WTC11 (cell line): ENCODE data around the gene AFAP1L1. TPM values are rescaled to one million over a fixed set of nuclear protein-coding genes. Genes with fewer than 3 reads are reported as not detected.

ENCODE experiments used
- ATAC-seq: fragments of 200-7000 bp; cut with Tn5 transposase; 2 replicates; pipeline ENCODE4 v1.10.0; 2021; ENCODE audit warnings: mild to moderate bottlenecking, moderate library complexity
- CTCF ChIA-PET: fragments of 300-600 bp; sonication (Branson Sonifier 250); formaldehyde crosslinking; loops from one replicate; lab custom pipeline; 2021; ENCODE audit warnings: antibody characterized with exemption; lab: Charles Lee
- POLR2A ChIA-PET: fragments of 350-600 bp; sonication (Branson Sonifier 250); formaldehyde crosslinking; loops from one replicate; lab custom pipeline; 2021; ENCODE audit warnings: antibody characterized with exemption; lab: Charles Lee
- DNase-seq: peaks from one replicate; pipeline ENCODE4 v3.0.0; 2021; ENCODE audit warnings: low spot score
- H3K27ac Mint-ChIP-seq: 2 replicates; pipeline ENCODE4 v1.8.0; 2021; ENCODE audit warnings: mixed read lengths
- H3K27me3 Mint-ChIP-seq: 2 replicates; pipeline ENCODE4 v1.8.0; 2021; ENCODE audit warnings: low read depth, mild to moderate bottlenecking, moderate library complexity, mixed read lengths
- H3K36me3 Mint-ChIP-seq: 2 replicates; pipeline ENCODE4 v1.8.0; 2021; ENCODE audit warnings: mixed read lengths
- H3K4me1 Mint-ChIP-seq: 2 replicates; pipeline ENCODE4 v1.8.0; 2022; ENCODE audit warnings: mixed read lengths
- H3K4me3 Mint-ChIP-seq: 2 replicates; pipeline ENCODE4 v1.8.0; 2021; ENCODE audit warnings: mild to moderate bottlenecking, moderate library complexity, mixed read lengths
- H3K9me3 Mint-ChIP-seq: 2 replicates; pipeline ENCODE4 v1.8.0; 2021; ENCODE audit warnings: mixed read lengths
- ATF6 ChIP-seq: sonication (generic); formaldehyde crosslinking; IDR thresholded peaks from 2 replicates; pipeline ENCODE4 v1.8.1; 2023; ENCODE audit warnings: mild to moderate bottlenecking, missing genetic modification reagents
- CBFB ChIP-seq: sonication (generic); formaldehyde crosslinking; IDR thresholded peaks from 2 replicates; pipeline ENCODE4 v1.8.1; 2022; ENCODE audit warnings: mild to moderate bottlenecking, low read depth, missing genetic modification reagents
- CREB1 ChIP-seq: sonication (generic); formaldehyde crosslinking; IDR thresholded peaks from 2 replicates; pipeline ENCODE4 v1.8.0; 2023; ENCODE audit warnings: mild to moderate bottlenecking, missing genetic modification reagents
- ESRRA ChIP-seq: sonication (generic); formaldehyde crosslinking; IDR thresholded peaks from 2 replicates; pipeline ENCODE4 v1.8.1; 2022; ENCODE audit warnings: mild to moderate bottlenecking, missing genetic modification reagents, borderline replicate concordance
- ETV6 ChIP-seq: sonication (generic); formaldehyde crosslinking; IDR thresholded peaks from 2 replicates; pipeline ENCODE4 v1.8.1; 2022; ENCODE audit warnings: mild to moderate bottlenecking, missing genetic modification reagents
- GABPB1 ChIP-seq: sonication (generic); formaldehyde crosslinking; IDR thresholded peaks from 2 replicates; pipeline ENCODE4 v1.8.1; 2023; ENCODE audit warnings: mild to moderate bottlenecking, missing genetic modification reagents
- GRHL2 ChIP-seq: fragments of 250-450 bp; sonication (Bioruptor Pico); IDR thresholded peaks from 2 replicates; pipeline ENCODE4 v1.8.0; 2022; ENCODE audit warnings: mild to moderate bottlenecking, moderate library complexity; ENCODE audit not compliant: insufficient replicate concordance, severe bottlenecking
- GTF2I ChIP-seq: fragments of 250-450 bp; sonication (Bioruptor Pico); conservative IDR thresholded peaks from 2 replicates; pipeline ENCODE4 v1.4.0; 2021; ENCODE audit warnings: mild to moderate bottlenecking
- JUN ChIP-seq: sonication (generic); formaldehyde crosslinking; IDR thresholded peaks from 2 replicates; pipeline ENCODE4 v1.8.0; 2023; ENCODE audit warnings: mild to moderate bottlenecking, missing genetic modification reagents
- MXD4 ChIP-seq: fragments of 250-450 bp; sonication (Bioruptor Pico); IDR thresholded peaks from 2 replicates; pipeline ENCODE4 v1.8.0; 2021; ENCODE audit warnings: mild to moderate bottlenecking, moderate library complexity, borderline replicate concordance
- NFE2L1 ChIP-seq: sonication (generic); formaldehyde crosslinking; IDR thresholded peaks from 2 replicates; pipeline ENCODE4 v1.8.1; 2023; ENCODE audit warnings: missing genetic modification reagents
- PREB ChIP-seq: sonication (generic); formaldehyde crosslinking; IDR thresholded peaks from 2 replicates; pipeline ENCODE4 v1.8.1; 2022; ENCODE audit warnings: mild to moderate bottlenecking, missing genetic modification reagents, moderate library complexity, borderline replicate concordance
- PRRX2 ChIP-seq: fragments of 250-450 bp; sonication (Bioruptor Pico); IDR thresholded peaks from 2 replicates; pipeline ENCODE4 v1.8.0; 2021; ENCODE audit warnings: mild to moderate bottlenecking
- TCF7 ChIP-seq: sonication (generic); formaldehyde crosslinking; IDR thresholded peaks from 2 replicates; pipeline ENCODE4 v1.8.0; 2022; ENCODE audit warnings: mild to moderate bottlenecking, low read depth, missing genetic modification reagents, moderate library complexity
- TEAD1 ChIP-seq: sonication (generic); formaldehyde crosslinking; IDR thresholded peaks from 2 replicates; pipeline ENCODE4 v1.8.0; 2022; ENCODE audit warnings: mild to moderate bottlenecking, missing genetic modification reagents
- TEAD4 ChIP-seq: sonication (generic); formaldehyde crosslinking; IDR thresholded peaks from 2 replicates; pipeline ENCODE4 v1.8.0; 2022; ENCODE audit warnings: mild to moderate bottlenecking, missing genetic modification reagents
- ZBTB21 ChIP-seq: sonication (generic); formaldehyde crosslinking; IDR thresholded peaks from 2 replicates; pipeline ENCODE4 v1.8.1; 2023; ENCODE audit warnings: mild to moderate bottlenecking, missing genetic modification reagents, borderline replicate concordance
- ZNF121 ChIP-seq: sonication (generic); formaldehyde crosslinking; IDR thresholded peaks from 2 replicates; pipeline ENCODE4 v1.8.0; 2023; ENCODE audit warnings: missing genetic modification reagents
- ZNF232 ChIP-seq: sonication (generic); formaldehyde crosslinking; IDR thresholded peaks from 2 replicates; pipeline ENCODE4 v1.8.0; 2022; ENCODE audit warnings: mild to moderate bottlenecking, missing genetic modification reagents
- ZNF425 ChIP-seq: fragments of 250-450 bp; sonication (Bioruptor Pico); conservative IDR thresholded peaks from 2 replicates; pipeline ENCODE4 v1.9.0; 2021; ENCODE audit warnings: mild to moderate bottlenecking
- total RNA-seq: library from RNA; stranded (reverse); gene quantifications from 3 replicates; pipeline ENCODE4 v1.2.3, GENCODE V29; 2021
- TF ChIP-seq, protein P1 (sequence below): fragments of 200-600 bp; IDR thresholded peaks from 2 replicates; pipeline ENCODE4 v1.8.0; 2022; ENCODE audit warnings: antibody characterized with exemption

The AFAP1L1 gene
- total RNA-seq, 1 experiment from 2014 or later = 8.4 TPM

GRCh38 chr5:149314571-149315111 is 43.0 kb downstream of the AFAP1L1 start (continued):
- TF ChIP-seq GRHL2 (no peak), NFE2L1 (CRISPR knock-in tag) (no peak), ETV6 (CRISPR knock-in tag) (no peak), CBFB (CRISPR knock-in tag) (no peak)

DNA sequence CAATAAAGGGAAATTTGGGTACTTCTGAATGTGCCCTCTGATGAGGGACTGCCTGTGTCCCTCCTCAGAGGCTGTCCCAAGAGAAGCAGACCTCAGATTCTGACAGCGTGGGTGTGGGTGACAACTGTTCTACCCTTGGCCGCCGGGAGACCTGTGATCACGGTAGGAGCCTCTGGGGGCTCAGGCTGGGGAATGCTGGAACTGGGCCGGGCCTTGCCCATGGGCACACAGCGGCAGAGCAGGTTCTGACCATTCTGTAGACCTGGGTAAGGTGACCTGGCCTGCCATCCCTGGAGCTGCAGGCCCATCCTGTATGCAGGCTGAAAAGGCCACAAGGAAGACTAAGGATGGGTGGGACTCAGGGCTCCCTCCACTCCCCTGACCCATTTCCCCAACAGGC is 44.1 kb downstream of the AFAP1L1 start:
- ATAC-seq (no peak), DNase-seq (no peak)
- Mint-ChIP-seq H3K27me3 (no peaks in the 10 kb centered on the region; the same call in 1 of the 2 replicates), H3K27ac (no peak overlapping the region), H3K4me3 (no peak overlapping the region), H3K36me3 (no peaks in the 10 kb centered on the region), H3K9me3 (no peaks in the 10 kb centered on the region), H3K4me1 (peaks cover 21% of the 10 kb centered on the region)
- TF ChIP-seq JUN (no peak), NFE2L1 (CRISPR knock-in tag) (no peak), GABPB1 (CRISPR knock-in tag) (no peak), ZNF232 (no peak), ATF6 (CRISPR knock-in tag) (no peak), ESRRA (CRISPR knock-in tag) (no peak), ZBTB21 (no peak), PRRX2 (CRISPR knock-in tag) (no peak), GTF2I (CRISPR knock-in tag) (no peak), TEAD4 (no peak), MXD4 (CRISPR knock-in tag) (no peak), ZNF425 (CRISPR knock-in tag) (no peak), CREB1 (CRISPR knock-in tag) (no peak), PREB (no peak), TEAD1 (CRISPR knock-in tag) (no peak), TCF7 (CRISPR knock-in tag) (no peak)
- ChIA-PET CTCF (interaction anchor here (0.9 to 2.1 kb wide), 6 partner anchors 8 to 66 kb away, joined by 3 to 10 read pairs (median 6); partner anchors contain the start of genes GRPEL2 and PCYOX1L), POLR2A (no interaction called here)

DNA sequence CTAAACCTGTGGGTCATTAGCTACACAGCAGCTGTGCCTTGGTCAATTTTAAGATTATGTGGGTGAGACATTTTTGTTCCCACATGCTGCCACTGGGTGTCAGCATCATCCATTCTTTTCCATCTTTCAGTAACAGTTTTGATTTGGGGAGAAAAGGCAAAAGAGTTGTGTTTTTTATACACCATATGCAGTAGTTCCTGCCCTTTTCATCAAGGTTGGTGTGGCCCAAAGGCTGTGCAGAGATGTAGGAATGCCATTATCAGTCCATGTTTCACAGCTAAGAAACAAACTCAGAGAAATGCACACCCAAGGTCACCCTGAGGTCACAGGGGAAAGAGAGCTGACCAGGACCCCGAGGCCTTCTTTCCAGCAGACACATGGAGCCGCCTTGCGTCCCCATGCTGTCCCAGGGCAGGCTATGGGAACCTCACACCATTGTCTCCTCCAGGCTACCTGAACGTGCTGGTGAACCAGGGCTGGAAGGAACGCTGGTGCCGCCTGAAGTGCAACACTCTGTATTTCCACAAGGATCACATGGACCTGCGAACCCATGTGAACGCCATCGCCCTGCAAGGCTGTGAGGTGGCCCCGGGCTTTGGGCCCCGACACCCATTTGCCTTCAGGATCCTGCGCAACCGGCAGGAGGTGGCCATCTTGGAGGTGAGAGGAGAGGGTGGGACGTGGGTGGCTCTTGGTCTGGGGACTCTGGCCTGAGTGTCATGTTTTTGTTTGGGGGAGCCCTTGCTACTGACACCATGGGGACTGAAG is 45.8 kb downstream of the AFAP1L1 start:
- ChIA-PET POLR2A (no interaction called here), CTCF (interaction anchor here (0.7 to 2.1 kb wide), 24 partner anchors 8 to 301 kb away, joined by 3 to 22 read pairs (median 4); partner anchors contain the start of genes ABLIM3, GRPEL2 and PCYOX1L)
- peak; percentile 52 for ATAC-seq
- Mint-ChIP-seq H3K4me1 (peaks cover 16% of the 10 kb centered on the region), H3K36me3 (no peaks in the 10 kb centered on the region), H3K9me3 (no peaks in the 10 kb centered on the region), H3K4me3 (no peak overlapping the region), H3K27ac (no peak overlapping the region; the same call in 1 of the 2 replicates), H3K27me3 (no peaks in the 10 kb centered on the region; the same call in 1 of the 2 replicates)
- TF ChIP-seq ESRRA (CRISPR knock-in tag) (peak; percentile 89), ZNF121 (CRISPR knock-in tag) (no peak)
- TF ChIP-seq, protein P1, sequence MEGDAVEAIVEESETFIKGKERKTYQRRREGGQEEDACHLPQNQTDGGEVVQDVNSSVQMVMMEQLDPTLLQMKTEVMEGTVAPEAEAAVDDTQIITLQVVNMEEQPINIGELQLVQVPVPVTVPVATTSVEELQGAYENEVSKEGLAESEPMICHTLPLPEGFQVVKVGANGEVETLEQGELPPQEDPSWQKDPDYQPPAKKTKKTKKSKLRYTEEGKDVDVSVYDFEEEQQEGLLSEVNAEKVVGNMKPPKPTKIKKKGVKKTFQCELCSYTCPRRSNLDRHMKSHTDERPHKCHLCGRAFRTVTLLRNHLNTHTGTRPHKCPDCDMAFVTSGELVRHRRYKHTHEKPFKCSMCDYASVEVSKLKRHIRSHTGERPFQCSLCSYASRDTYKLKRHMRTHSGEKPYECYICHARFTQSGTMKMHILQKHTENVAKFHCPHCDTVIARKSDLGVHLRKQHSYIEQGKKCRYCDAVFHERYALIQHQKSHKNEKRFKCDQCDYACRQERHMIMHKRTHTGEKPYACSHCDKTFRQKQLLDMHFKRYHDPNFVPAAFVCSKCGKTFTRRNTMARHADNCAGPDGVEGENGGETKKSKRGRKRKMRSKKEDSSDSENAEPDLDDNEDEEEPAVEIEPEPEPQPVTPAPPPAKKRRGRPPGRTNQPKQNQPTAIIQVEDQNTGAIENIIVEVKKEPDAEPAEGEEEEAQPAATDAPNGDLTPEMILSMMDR = 0 out of 2 replicates have a peak, but pooled peaks have one; percentile 24
- DNase-seq = no peak
